Nephron progenitor cell (in vitro differentiated cells): ENCODE data around the gene ARL3.
"Not testable (repeated sequence)": the region's sequence is repeated elsewhere in the genome, so short reads cannot be mapped to it uniquely, and the experiment has no call there.

Source experiments
- DNase-seq: peaks from one replicate; pipeline ENCODE4 v3.0.0; 2021
- H3K27ac Mint-ChIP-seq: 2 replicates; pipeline ENCODE4 v1.8.0; 2021; ENCODE audit warnings: mild to moderate bottlenecking, moderate library complexity, mixed read lengths
- H3K27me3 Mint-ChIP-seq: 2 replicates; pipeline ENCODE4 v1.8.0; 2021; ENCODE audit warnings: mild to moderate bottlenecking, low read depth, mixed read lengths; ENCODE audit not compliant: poor library complexity
- H3K36me3 Mint-ChIP-seq: 2 replicates; pipeline ENCODE4 v1.8.0; 2021; ENCODE audit warnings: low read depth, mixed read lengths
- H3K4me1 Mint-ChIP-seq: 2 replicates; pipeline ENCODE4 v1.8.0; 2021; ENCODE audit warnings: mixed read lengths
- H3K4me3 Mint-ChIP-seq: 2 replicates; pipeline ENCODE4 v1.8.0; 2021; ENCODE audit warnings: mild to moderate bottlenecking, moderate library complexity, mixed read lengths
- H3K9me3 Mint-ChIP-seq: 2 replicates; pipeline ENCODE4 v1.8.0; 2021; ENCODE audit warnings: mild to moderate bottlenecking, moderate library complexity, mixed read lengths
- TF ChIP-seq, protein P1 (sequence below): fragments of 200-600 bp; sonication (generic); IDR thresholded peaks from 2 replicates; pipeline ENCODE4 v1.5.0; 2021; ENCODE audit warnings: antibody characterized with exemption

ARL3 gene, protein sequence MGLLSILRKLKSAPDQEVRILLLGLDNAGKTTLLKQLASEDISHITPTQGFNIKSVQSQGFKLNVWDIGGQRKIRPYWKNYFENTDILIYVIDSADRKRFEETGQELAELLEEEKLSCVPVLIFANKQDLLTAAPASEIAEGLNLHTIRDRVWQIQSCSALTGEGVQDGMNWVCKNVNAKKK

DNA sequence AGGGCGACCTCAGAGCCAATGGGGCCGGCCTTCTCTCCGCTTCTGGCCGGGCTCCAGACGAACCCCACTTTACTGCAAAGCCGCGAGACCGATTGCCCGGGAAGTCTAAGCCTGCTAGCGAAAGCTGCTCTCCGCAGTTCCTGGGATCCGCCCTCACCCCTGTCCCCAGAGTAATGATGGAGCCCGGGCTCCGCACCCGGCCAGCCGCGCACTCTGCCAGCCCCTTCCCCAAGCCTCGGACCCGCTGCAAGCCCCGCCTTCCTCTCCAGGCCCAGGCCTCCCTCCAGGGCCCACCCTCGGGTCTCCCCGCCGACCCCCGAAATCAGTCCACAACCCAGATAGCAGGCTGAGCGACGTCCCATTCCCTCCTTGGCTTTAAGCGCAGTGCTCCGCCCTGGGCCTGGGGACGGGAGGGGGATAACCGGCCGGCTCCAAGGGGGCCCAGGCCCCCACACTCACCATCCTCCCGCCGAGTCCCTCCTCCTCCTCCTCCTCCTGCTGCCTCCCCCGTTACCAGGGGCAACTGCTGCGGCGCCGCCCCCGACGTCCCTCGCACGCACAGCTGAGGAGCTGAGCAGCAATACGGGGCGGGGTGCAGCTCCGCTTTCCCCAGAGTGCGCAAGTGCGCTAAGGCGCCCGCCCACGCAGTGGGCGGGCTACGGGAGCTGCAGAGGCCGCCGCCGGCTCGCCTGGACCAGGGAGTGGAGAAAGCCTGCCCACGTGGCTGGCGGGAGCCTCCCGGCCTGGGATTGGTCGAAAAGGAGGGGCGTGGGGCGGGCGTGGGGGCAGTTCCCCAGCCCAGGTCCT lies at the start of gene ARL3:
TSS of gene ARL3 (minus strand) at position 584 of the 807 bp plus-strand sequence. CDS start at position 462, 122 bp downstream.
- peak; percentile 96 for DNase-seq
- Mint-ChIP-seq H3K4me1 (peaks cover 67% of the 10 kb centered on the region), H3K36me3 (no peaks in the 10 kb centered on the region), H3K4me3 (peak within 1 kb of the TSS; percentile 95), H3K9me3 (no peaks in the 10 kb centered on the region), H3K27me3 (peaks cover 2% of the 10 kb centered on the region), H3K27ac (peak within 1 kb of the TSS; percentile 95)
- TF ChIP-seq, protein P1, sequence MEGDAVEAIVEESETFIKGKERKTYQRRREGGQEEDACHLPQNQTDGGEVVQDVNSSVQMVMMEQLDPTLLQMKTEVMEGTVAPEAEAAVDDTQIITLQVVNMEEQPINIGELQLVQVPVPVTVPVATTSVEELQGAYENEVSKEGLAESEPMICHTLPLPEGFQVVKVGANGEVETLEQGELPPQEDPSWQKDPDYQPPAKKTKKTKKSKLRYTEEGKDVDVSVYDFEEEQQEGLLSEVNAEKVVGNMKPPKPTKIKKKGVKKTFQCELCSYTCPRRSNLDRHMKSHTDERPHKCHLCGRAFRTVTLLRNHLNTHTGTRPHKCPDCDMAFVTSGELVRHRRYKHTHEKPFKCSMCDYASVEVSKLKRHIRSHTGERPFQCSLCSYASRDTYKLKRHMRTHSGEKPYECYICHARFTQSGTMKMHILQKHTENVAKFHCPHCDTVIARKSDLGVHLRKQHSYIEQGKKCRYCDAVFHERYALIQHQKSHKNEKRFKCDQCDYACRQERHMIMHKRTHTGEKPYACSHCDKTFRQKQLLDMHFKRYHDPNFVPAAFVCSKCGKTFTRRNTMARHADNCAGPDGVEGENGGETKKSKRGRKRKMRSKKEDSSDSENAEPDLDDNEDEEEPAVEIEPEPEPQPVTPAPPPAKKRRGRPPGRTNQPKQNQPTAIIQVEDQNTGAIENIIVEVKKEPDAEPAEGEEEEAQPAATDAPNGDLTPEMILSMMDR, result peak; percentile 12

DNA sequence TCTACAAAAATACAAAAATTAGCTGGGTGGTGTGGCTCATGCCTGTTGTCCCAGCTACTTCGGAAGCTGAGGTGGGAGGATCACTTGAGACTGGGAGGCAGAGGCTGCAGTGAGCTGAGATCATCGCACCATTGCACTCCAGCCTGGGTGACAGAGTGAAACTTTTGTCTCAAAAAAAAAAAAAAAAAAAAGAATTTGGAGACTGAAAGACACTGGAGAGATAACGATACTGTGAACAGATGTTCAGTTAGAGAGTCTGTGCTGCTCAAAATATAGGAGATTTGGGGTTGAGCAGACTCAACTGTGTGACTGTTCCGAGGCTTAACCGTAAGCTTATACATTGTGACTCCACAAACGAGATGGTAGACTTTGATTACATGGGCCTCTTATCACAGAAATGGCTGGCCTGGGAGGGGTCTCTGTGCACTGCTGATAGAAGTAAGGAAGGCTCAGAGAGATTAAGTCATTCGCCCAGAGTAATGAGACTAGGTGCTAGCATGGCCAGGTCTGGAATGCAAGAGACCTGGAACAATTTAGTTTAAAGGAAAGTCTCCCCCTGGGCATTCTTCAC lies 48.9 kb upstream of the ARL3 start:
- peak overlapping the region; percentile 87 for H3K27ac Mint-ChIP-seq
- DNase-seq, result no peak
- peaks cover 78% of the 10 kb centered on the region for H3K4me1 Mint-ChIP-seq
- peaks cover 19% of the 10 kb centered on the region for H3K36me3 Mint-ChIP-seq
- no peaks in the 10 kb centered on the region for H3K9me3 Mint-ChIP-seq
- H3K27me3 Mint-ChIP-seq, result peaks cover 5% of the 10 kb centered on the region
- TF ChIP-seq, protein P1, result no peak
- peak overlapping the region; percentile 50 for H3K4me3 Mint-ChIP-seq

DNA sequence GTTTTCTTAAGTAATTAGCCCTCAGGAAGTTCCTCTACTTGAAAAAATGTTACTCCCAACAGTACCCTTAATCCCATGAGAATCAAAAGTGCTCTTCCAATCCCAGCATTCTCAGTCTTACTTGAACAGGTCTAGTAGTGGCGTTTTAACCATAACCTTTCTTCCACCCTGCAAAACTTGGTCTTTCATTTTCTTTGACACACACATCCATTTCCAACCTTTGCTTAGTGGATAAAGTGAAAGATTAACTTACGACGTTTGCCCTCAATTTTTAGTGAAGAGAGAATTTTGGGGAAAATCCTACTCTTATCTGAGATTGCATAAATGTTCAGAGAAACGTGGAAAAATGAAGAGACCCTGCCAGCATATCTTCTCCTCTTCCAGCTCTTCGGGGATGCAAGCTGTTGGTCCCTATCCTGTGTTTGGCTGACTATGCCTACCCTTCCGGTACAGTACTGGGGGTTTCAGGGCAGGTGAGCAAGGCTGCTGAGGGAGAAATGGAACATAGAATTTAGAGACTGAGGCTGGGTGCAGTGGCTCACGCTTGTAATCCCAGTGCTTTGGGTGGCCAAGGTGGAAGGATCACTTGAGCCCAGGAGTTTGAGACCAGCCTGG lies 48.3 kb upstream of the ARL3 start:
- no peak for DNase-seq
- Mint-ChIP-seq H3K36me3 (peaks cover 19% of the 10 kb centered on the region), H3K4me3 (peak overlapping the region; percentile 50), H3K27ac (peak overlapping the region; percentile 87), H3K27me3 (peaks cover 5% of the 10 kb centered on the region), H3K9me3 (no peaks in the 10 kb centered on the region), H3K4me1 (peaks cover 75% of the 10 kb centered on the region)
- TF ChIP-seq, protein P1, result no peak

DNA sequence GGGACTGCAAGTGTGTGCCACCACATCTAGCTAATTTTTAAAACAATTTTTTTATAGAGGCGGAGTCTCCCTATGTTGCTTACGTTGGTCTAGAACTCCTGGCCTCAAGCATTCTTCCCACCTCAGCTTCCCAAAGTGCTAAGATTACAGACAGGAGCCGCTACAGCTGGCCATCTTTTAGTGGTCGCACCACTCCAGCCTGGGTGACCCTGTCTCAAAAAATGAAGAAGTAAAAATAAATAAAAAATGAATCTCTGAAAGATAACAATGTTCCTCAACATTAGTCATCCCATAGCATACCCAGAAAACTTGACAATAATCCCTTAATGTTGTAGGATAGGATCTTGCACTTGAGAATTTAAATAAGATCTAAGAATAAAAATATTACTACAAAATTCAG lies 47.8 kb upstream of the ARL3 start:
- Mint-ChIP-seq H3K4me3 (no peak overlapping the region), H3K4me1 (peaks cover 75% of the 10 kb centered on the region), H3K27ac (no peak overlapping the region), H3K27me3 (peaks cover 5% of the 10 kb centered on the region), H3K9me3 (no peaks in the 10 kb centered on the region), H3K36me3 (peaks cover 18% of the 10 kb centered on the region)
- DNase-seq, result no peak
- TF ChIP-seq, protein P1, result no peak

DNA sequence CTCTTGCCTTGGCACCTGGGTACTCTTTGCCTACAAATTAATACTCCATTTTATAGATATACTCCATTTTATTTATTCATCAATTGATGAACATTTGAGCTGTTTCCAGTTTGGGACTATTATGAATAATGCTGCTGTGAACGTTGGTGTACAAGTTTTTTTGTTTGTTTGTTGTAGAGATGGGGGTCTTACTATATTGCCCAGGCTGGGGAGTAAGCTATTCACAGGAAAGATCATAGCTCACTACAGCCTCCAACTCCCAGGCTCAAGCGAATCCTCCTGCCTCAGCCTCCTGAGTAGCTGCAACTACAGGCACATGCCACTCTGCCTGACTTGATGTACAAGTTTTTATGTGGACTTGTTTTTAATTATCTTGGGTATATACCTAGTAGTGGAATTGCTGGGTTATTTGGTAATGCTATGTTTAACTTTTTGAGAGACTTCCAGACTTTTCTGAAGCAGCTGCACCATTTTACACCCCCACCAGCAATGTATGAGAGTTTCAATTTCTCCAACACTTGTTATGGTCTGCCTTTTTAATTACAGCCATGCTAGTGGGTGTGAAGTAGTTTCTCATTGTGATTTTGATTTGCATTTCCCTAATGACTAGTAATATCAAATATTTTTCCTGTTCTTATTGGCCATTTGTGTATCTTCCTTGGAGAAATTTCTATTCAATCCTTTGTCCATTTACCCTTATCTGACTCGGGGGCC lies 45.5 kb upstream of the ARL3 start:
- H3K4me3 Mint-ChIP-seq, result peak overlapping the region; percentile 23
- H3K27ac Mint-ChIP-seq, result peak overlapping the region; percentile 87
- H3K4me1 Mint-ChIP-seq, result peaks cover 64% of the 10 kb centered on the region
- no peak for DNase-seq
- H3K27me3 Mint-ChIP-seq, result peaks cover 5% of the 10 kb centered on the region
- H3K36me3 Mint-ChIP-seq, result peaks cover 5% of the 10 kb centered on the region
- no peaks in the 10 kb centered on the region for H3K9me3 Mint-ChIP-seq
- TF ChIP-seq, protein P1, result no peak

DNA sequence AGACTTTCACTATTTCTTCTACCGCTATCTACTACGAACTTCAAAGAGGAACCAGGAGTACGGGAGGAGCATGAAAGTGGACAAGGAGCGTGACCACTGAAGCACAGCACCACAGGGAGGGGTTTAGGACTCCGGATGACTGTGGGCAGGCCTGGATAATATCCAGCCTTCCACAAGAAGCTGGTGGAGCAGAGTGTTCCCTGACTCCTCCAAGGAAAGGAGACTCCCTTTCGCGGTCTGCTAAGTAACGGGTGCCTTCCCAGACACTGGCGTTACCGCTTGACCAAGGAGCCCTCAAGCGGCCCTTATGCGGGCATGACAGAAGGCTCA lies 44.7 kb upstream of the ARL3 start:
- not testable (repeated sequence) for H3K36me3 Mint-ChIP-seq, H3K9me3 Mint-ChIP-seq, H3K27me3 Mint-ChIP-seq
- Mint-ChIP-seq H3K4me1 (peaks cover 62% of the 10 kb centered on the region), H3K4me3 (peak overlapping the region; percentile 75), H3K27ac (peak overlapping the region; percentile 98)
- peak; percentile 29 for DNase-seq
